Smooth muscle cell (in vitro differentiated cells): Measurements from ENCODE around the gene FBXL16. TPM values are rescaled to one million over a fixed set of nuclear protein-coding genes. Genes with fewer than 3 reads are reported as not detected.

Experiments used
- DNase-seq: peaks from one replicate; lab custom pipeline; 2025; ENCODE audit not compliant: unreplicated experiment; lab: John Stamatoyannopoulos, UW
- H2AFZ ChIP-seq: fragments of 200-600 bp; sonication (generic); 2 replicates; pipeline ENCODE4 v1.6.0; 2016; ENCODE audit warnings: antibody characterized with exemption, low read depth, mild to moderate bottlenecking
- H3F3A ChIP-seq: fragments of 200-600 bp; sonication (generic); 2 replicates; pipeline ENCODE4 v1.6.0; 2017; ENCODE audit warnings: antibody characterized with exemption, low read depth
- H3K27ac ChIP-seq: fragments of 200-600 bp; sonication (generic); 2 replicates; pipeline ENCODE4 v1.5.1; 2016; ENCODE audit warnings: low read depth, mild to moderate bottlenecking
- H3K27me3 ChIP-seq: fragments of 200-600 bp; sonication (generic); 2 replicates; pipeline ENCODE4 v1.6.1; 2016; ENCODE audit warnings: low read depth, mild to moderate bottlenecking
- H3K36me3 ChIP-seq: fragments of 200-600 bp; sonication (generic); 2 replicates; pipeline ENCODE4 v1.5.1; 2016; ENCODE audit warnings: low read depth
- H3K4me1 ChIP-seq: fragments of 200-600 bp; sonication (generic); 2 replicates; pipeline ENCODE4 v1.5.1; 2016; ENCODE audit warnings: low read depth
- H3K4me2 ChIP-seq: fragments of 200-600 bp; sonication (generic); 2 replicates; pipeline ENCODE4 v1.6.0; 2016; ENCODE audit warnings: mild to moderate bottlenecking
- H3K4me3 ChIP-seq: fragments of 200-600 bp; sonication (generic); 2 replicates; pipeline ENCODE4 v1.5.1; 2016; ENCODE audit warnings: mild to moderate bottlenecking
- H3K79me2 ChIP-seq: fragments of 200-600 bp; sonication (generic); 2 replicates; pipeline ENCODE4 v1.6.0; 2016; ENCODE audit warnings: low read depth, mild to moderate bottlenecking
- H3K9ac ChIP-seq: fragments of 200-600 bp; sonication (generic); 2 replicates; pipeline ENCODE4 v1.6.0; 2016; ENCODE audit warnings: low read depth
- H3K9me3 ChIP-seq: fragments of 200-600 bp; sonication (generic); replicated peaks from 2 replicates; pipeline ENCODE4 v1.5.1; 2016; ENCODE audit warnings: low read depth
- H4K20me1 ChIP-seq: fragments of 200-600 bp; sonication (generic); 2 replicates; pipeline ENCODE4 v1.6.0; 2016; ENCODE audit warnings: low read depth
- CTCF ChIP-seq: fragments of 200-600 bp; sonication (generic); IDR thresholded peaks from 2 replicates; pipeline ENCODE4 v1.5.1; 2017; ENCODE audit warnings: borderline replicate concordance, mild to moderate bottlenecking, antibody characterized with exemption; ENCODE audit not compliant: insufficient read depth, poor library complexity, severe bottlenecking
- WGBS: methylation state at CpG from one replicate; pipeline ENCODE4 v1.1.7; 2016; ENCODE audit warnings: low lambda C conversion rate; 5-methylcytosine and 5-hydroxymethylcytosine counted together
- polyA plus RNA-seq: library from polyadenylated mRNA; unstranded; fragments of >200 nt; fragmentation: Nextera tagmentation; extraction: Ambion mirVana; gene quantifications from 2 replicates; pipeline ENCODE4 v1.2.1, GENCODE V29; 2016
- total RNA-seq: library from RNA; depleted of rRNA; stranded (reverse); fragments of >200 nt; gene quantifications from 2 replicates; pipeline ENCODE4 v1.2.3, GENCODE V29; 2014

FBXL16 gene
- total and polyA plus RNA-seq, 2 experiments from 2014 or later: 0.17 to 0.76 TPM

- no peak for DNase-seq
- no peak for TF ChIP-seq CTCF
- peaks cover 9% of the 10 kb centered on the region for H3K4me1 ChIP-seq
- H3K9me3 ChIP-seq: no peaks in the 10 kb centered on the region
- no peaks in the 10 kb centered on the region for H3K36me3 ChIP-seq
- H3K79me2 ChIP-seq: peaks cover 5% of the 10 kb centered on the region
- H3F3A ChIP-seq: peaks cover 4% of the 10 kb centered on the region
- H3K4me2 ChIP-seq: peak overlapping the region; percentile 88
- H3K27ac ChIP-seq: no peak overlapping the region
- H3K4me3 ChIP-seq: peak overlapping the region; percentile 44
- H4K20me1 ChIP-seq: peaks cover 23% of the 10 kb centered on the region
- WGBS: 82% methylated on average over 13 of the region's 25 CpGs
- no peak overlapping the region for H2AFZ ChIP-seq
- H3K27me3 ChIP-seq: no peaks in the 10 kb centered on the region
- no peak overlapping the region for H3K9ac ChIP-seq
These were observed 29.6 kb downstream of the FBXL16 start for GRCh38 chr16:675884-676564.

DNA sequence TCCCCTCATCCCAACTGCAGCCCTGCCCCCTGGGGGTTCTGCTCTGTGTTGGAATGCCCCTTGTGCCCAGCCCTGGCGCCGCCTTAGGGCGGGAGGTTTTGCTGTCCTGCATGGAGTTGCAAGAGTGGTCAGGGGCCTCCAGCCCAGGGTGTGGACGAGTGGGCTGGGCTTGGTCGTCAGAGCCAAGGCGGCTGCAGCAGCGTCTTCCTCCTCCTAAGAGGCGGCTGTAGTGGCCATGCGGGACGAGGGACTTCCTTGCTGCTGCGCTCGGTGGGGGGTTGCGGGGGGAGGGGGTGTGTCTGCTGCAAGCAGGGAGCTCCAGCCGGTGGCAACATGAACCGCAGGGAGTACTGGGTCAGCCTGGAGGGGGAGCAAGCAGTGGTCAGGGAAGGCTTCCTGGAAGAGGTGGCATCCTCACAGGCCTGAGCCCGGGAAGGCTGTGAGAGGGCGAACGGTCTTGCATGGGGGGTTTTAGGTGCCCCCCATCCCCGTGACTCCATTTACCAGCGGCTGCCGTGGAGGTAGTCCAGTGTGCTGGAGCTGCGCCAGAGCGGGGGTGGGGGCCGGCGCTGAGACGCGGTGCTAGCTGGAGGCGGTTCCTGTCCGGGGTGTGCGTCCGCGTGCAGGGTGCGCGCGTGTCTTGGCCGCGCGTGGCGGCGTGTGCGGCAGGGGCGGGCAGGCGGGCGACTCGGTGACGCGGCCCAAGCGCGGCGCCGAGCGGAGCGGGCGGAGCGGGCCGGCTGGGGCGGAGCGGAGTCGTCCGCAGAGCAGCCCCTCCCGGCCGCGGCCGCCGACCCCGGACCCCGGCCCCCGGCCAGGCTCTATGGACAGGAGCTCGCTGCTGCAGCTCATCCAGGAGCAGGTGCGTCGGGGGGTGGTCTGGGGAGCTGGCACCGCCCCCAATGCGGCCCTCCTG lies 30.4 kb downstream of the FBXL16 start, which contains the start of gene RHBDL1:
Gene RHBDL1 (plus strand): TSS at position 704 of the 916 bp plus-strand sequence. CDS start 120 bp downstream, at position 824.
- Histone ChIP-seq H3K9ac (no peak within 1 kb of the TSS), H3K27me3 (no peaks in the 10 kb centered on the region), H3K27ac (no peak within 1 kb of the TSS), H4K20me1 (peaks cover 16% of the 10 kb centered on the region), H3F3A (peaks cover 4% of the 10 kb centered on the region), H3K4me3 (peak within 1 kb of the TSS; percentile 44), H3K36me3 (no peaks in the 10 kb centered on the region), H3K4me1 (peaks cover 6% of the 10 kb centered on the region), H3K9me3 (no peaks in the 10 kb centered on the region), H3K4me2 (peak within 1 kb of the TSS; percentile 88), H2AFZ (no peak within 1 kb of the TSS), H3K79me2 (no peaks in the 10 kb centered on the region)
- no peak for TF ChIP-seq CTCF
- DNase-seq: peak; percentile 30
- 10% methylated on average over 40 of the region's 73 CpGs for WGBS

GRCh38 chr16:674214-674881 lies 31.3 kb downstream of the FBXL16 start:
- Histone ChIP-seq H3K27me3 (no peaks in the 10 kb centered on the region), H3F3A (peaks cover 4% of the 10 kb centered on the region), H4K20me1 (peaks cover 24% of the 10 kb centered on the region), H3K9me3 (no peaks in the 10 kb centered on the region), H2AFZ (no peak overlapping the region), H3K27ac (no peak overlapping the region), H3K36me3 (no peaks in the 10 kb centered on the region), H3K4me2 (no peak overlapping the region), H3K9ac (no peak overlapping the region), H3K79me2 (peaks cover 8% of the 10 kb centered on the region), H3K4me3 (no peak overlapping the region), H3K4me1 (peaks cover 6% of the 10 kb centered on the region)
- no peak for TF ChIP-seq CTCF
- no peak for DNase-seq
- 90% methylated on average over 22 of the region's 22 CpGs for WGBS
